GM12878 (cell line): ENCODE measurements around the gene GRIK1. TPM values are rescaled to one million over a fixed set of nuclear protein-coding genes. Genes with fewer than 3 reads are reported as not detected.

Source experiments
- BMI1 ChIP-seq: fragments of 450-650 bp; IDR thresholded peaks from 2 replicates; pipeline ENCODE4 v1.6.1; 2016; ENCODE audit warnings: mild to moderate bottlenecking, moderate library complexity, borderline replicate concordance
- CEBPZ ChIP-seq: fragments of 150-350 bp; IDR thresholded peaks from 2 replicates; pipeline ENCODE4 v1.6.1; 2016; ENCODE audit warnings: low read depth, low read length
- E4F1 ChIP-seq: fragments of 450-650 bp; IDR thresholded peaks from 2 replicates; pipeline ENCODE4 v1.6.1; 2018; ENCODE audit warnings: borderline replicate concordance, mild to moderate bottlenecking; ENCODE audit not compliant: partially characterized antibody
- EED ChIP-seq: sonication (generic); IDR thresholded peaks from 2 replicates; pipeline ENCODE4 v1.6.1; 2016; ENCODE audit warnings: antibody characterized with exemption, low read depth
- GABPA ChIP-seq: IDR thresholded peaks from 2 replicates; pipeline ENCODE4 v1.6.1; 2014; ENCODE audit warnings: antibody characterized with exemption, low read depth, mild to moderate bottlenecking, inconsistent platforms
- RELA ChIP-seq: fragments of 450-650 bp; IDR thresholded peaks from 2 replicates; pipeline ENCODE4 v1.8.0; 2014; ENCODE audit warnings: borderline replicate concordance; ENCODE audit not compliant: partially characterized antibody
- SIN3A ChIP-seq: IDR thresholded peaks from 2 replicates; pipeline ENCODE4 v1.6.1; 2012; ENCODE audit warnings: low read depth, low read length, improper control_type of control experiment
- SUZ12 ChIP-seq: fragments of 200-600 bp; sonication (generic); IDR thresholded peaks from one replicate; pipeline ENCODE4 v1.6.1; 2018; ENCODE audit warnings: antibody characterized with exemption, mild to moderate bottlenecking; ENCODE audit not compliant: unreplicated experiment
- TCF3 ChIP-seq: IDR thresholded peaks from 2 replicates; pipeline ENCODE4 v1.6.1; 2012; ENCODE audit warnings: low read depth, mild to moderate bottlenecking, low read length, borderline replicate concordance; ENCODE audit not compliant: insufficient read depth
- TCF7 ChIP-seq: IDR thresholded peaks from 2 replicates; pipeline ENCODE4 v1.6.1; 2014; ENCODE audit warnings: antibody characterized with exemption, borderline replicate concordance
- polyA plus RNA-seq, 11 experiments: library from polyadenylated mRNA; depleted of rRNA in 4 of 11; unstranded in 6 of 11; stranded (reverse) in 5 of 11; fragments of >200 nt; fragmentation: Nextera tagmentation in 4 of 11; fragmentation: Illumina TruSeq in 1 of 11; extraction: Ambion mirVana in 4 of 11; extraction: Trizol in 1 of 11; gene quantifications; 1 replicate in 1 of 11; 2 replicates in 10 of 11; pipeline versions ENCODE4 v1.2.1 to v1.2.3, GENCODE V29; 2011 to 2016; ENCODE audit warnings: inconsistent platforms in 2 of 11, missing spikeins in 2 of 11, low read depth in 1 of 11
- total RNA-seq, 4 experiments: library from RNA; depleted of rRNA in 3 of 4; stranded (reverse); fragments of >200 nt in 3 of 4; fragmentation: Illumina TruSeq in 1 of 4; extraction: Trizol in 1 of 4; gene quantifications; 2 replicates each; pipeline versions ENCODE4 v1.2.1 to v1.2.3, GENCODE V29; 2013 to 2021

The GRIK1 gene
- total and polyA plus RNA-seq, 10 of the 15 experiments (the other 5 are each of a cell fraction or from before 2014, with no cell fraction given): 0.05 to 0.13 (median 0.09) TPM; not detected in 7

- TF ChIP-seq TCF3 (no peak), SUZ12 (no peak), E4F1 (no peak), RELA (no peak), SIN3A (no peak), TCF7 (no peak), EED (no peak), CEBPZ (no peak), BMI1 (no peak), GABPA (no peak)
These were observed 64.6 kb downstream of the GRIK1 start (continued) for GRCh38 chr21:29875036-29875716.
